22Rv1 (cell line): ENCODE measurements around the gene PARP16.

Experiments
- H3K27ac ChIP-seq: fragments of 450-650 bp; 2 replicates; pipeline ENCODE4 v1.5.1; 2017
- ZFX ChIP-seq: fragments of 450-650 bp; IDR thresholded peaks from 2 replicates; pipeline ENCODE4 v1.6.1; 2017; ENCODE audit warnings: antibody characterized with exemption, borderline replicate concordance
- TF ChIP-seq, protein P1 (sequence below): fragments of 450-650 bp; IDR thresholded peaks from 2 replicates; pipeline ENCODE4 v1.5.1; 2017; ENCODE audit warnings: mild to moderate bottlenecking

The PARP16 gene

DNA sequence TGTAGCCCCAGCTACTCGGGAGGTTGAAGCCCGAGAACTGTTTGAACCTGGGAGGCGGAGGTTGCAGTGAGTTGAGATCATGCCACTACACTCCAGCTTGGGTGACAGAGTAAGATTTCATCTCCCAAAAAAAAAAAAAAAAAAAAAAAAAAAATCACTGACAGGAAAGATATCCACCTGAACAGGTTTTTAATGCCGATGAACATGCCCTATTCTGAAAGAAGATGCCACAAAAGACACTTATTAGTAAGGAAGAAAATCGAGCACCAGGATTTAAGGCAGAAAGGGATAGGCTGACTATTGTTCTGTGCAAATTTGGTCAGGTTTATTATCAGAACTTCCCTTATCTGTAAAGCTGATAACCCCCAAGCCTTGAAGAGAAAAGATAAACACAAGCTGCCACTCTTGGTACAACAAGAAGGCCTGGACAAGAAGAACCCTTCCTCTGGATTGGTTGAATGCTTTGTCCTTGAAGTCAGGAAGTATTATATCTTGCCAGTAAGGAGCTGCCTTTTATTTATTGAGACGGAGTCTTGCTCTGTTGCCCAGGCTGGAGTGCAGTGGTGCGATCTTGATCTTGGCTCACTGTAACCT, 2.7 kb upstream of the PARP16 start:
- TF ChIP-seq ZFX: no peak
- TF ChIP-seq, protein P1, sequence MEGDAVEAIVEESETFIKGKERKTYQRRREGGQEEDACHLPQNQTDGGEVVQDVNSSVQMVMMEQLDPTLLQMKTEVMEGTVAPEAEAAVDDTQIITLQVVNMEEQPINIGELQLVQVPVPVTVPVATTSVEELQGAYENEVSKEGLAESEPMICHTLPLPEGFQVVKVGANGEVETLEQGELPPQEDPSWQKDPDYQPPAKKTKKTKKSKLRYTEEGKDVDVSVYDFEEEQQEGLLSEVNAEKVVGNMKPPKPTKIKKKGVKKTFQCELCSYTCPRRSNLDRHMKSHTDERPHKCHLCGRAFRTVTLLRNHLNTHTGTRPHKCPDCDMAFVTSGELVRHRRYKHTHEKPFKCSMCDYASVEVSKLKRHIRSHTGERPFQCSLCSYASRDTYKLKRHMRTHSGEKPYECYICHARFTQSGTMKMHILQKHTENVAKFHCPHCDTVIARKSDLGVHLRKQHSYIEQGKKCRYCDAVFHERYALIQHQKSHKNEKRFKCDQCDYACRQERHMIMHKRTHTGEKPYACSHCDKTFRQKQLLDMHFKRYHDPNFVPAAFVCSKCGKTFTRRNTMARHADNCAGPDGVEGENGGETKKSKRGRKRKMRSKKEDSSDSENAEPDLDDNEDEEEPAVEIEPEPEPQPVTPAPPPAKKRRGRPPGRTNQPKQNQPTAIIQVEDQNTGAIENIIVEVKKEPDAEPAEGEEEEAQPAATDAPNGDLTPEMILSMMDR: no peak
- H3K27ac ChIP-seq: no peak overlapping the region

GRCh38 chr15:65287520-65287855, 805 bp upstream of the PARP16 start:
- TF ChIP-seq ZFX: no peak
- TF ChIP-seq, protein P1: no peak
- H3K27ac ChIP-seq: peak overlapping the region; percentile 91

GRCh38 chr15:65286069-65286703, 497 bp downstream of the PARP16 start:
- TF ChIP-seq, protein P1: no peak
- no peak for TF ChIP-seq ZFX
- H3K27ac ChIP-seq: peak overlapping the region; percentile 91

GRCh38 chr15:65285291-65286068, 1.2 kb downstream of the PARP16 start:
- no peak for TF ChIP-seq ZFX
- TF ChIP-seq, protein P1: no peak
- peak overlapping the region; percentile 91 for H3K27ac ChIP-seq

GRCh38 chr15:65278480-65278879, 8.2 kb downstream of the PARP16 start:
- TF ChIP-seq ZFX: no peak
- TF ChIP-seq, protein P1: no peak
- no peak overlapping the region for H3K27ac ChIP-seq

- no peak overlapping the region for H3K27ac ChIP-seq
- TF ChIP-seq, protein P1: no peak
- no peak for TF ChIP-seq ZFX
Observed at GRCh38 chr15:65277015-65277414, 9.7 kb downstream of the PARP16 start.

- H3K27ac ChIP-seq: no peak overlapping the region
- TF ChIP-seq, protein P1: no peak
- TF ChIP-seq ZFX: no peak
Observed at GRCh38 chr15:65275728-65276126, 11.0 kb downstream of the PARP16 start.
